IPS-NIHi7 (cell line): Measurements from ENCODE around the gene TMEM14A.
"Not testable (repeated sequence)": the region's sequence is repeated elsewhere in the genome, so short reads cannot be mapped to it uniquely, and the experiment has no call there.

Experiments used
- DNase-seq: peaks from one replicate; pipeline ENCODE4 v3.0.0; 2012; ENCODE audit warnings: mixed read lengths; ENCODE audit errors: extremely low spot score

Gene TMEM14A

DNA sequence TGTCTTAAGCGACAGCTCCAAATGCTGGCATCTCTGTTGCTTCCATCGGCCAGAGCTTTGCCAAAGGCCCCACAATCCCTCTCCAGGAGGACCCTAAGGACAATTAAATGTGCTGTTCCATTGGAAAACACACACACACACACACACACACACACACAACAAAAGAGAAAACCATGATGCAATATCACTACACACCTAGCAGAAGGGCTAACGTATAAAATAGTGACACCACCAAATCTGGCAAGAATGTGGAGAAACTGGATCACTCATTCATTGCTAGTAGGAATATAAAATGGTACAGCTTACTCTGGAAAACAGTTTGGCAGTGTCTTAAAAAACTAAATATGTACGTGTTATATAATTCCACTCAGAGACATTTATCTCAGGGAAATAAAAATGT, 13.0 kb upstream of the TMEM14A start:
- DNase-seq = no peak

DNA sequence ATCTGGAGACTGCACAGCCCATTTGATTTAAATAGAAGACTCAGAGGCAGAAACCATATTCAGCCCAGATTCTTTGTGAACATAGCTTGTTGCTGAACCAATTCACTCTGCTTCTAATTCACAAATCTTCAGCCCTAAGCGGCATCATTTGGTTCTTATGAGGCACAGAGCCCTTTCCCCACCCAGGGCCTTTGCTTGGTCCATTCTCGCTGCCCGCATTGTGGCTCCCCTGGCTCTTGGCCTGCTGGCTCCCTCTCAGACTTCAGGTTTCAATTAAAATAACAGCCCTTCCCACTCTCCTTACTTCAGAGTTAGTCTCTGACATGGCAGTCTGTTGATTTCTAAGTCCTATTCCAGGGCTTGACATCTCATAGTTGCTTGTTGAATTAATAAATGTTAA, 9.4 kb upstream of the TMEM14A start:
- DNase-seq = no peak

DNA sequence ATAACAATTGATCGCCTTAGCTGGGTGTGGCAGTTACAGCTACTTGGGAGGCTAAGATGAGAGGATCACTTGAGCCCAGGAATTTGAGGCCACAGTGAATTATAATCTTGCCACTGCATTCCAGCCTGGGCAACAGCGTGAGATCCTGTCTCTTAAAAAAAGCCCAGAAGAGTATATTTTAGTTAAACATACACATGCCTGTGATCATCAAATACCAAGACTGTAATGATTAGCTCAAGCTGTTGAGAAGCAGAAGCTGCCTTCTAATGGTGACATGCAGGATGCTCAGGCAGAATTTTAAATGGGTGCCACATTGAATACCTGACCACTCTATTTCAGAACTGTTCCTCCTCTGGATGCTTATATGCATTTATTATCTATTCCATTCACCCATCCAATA, 8.9 kb upstream of the TMEM14A start:
- no peak for DNase-seq

DNA sequence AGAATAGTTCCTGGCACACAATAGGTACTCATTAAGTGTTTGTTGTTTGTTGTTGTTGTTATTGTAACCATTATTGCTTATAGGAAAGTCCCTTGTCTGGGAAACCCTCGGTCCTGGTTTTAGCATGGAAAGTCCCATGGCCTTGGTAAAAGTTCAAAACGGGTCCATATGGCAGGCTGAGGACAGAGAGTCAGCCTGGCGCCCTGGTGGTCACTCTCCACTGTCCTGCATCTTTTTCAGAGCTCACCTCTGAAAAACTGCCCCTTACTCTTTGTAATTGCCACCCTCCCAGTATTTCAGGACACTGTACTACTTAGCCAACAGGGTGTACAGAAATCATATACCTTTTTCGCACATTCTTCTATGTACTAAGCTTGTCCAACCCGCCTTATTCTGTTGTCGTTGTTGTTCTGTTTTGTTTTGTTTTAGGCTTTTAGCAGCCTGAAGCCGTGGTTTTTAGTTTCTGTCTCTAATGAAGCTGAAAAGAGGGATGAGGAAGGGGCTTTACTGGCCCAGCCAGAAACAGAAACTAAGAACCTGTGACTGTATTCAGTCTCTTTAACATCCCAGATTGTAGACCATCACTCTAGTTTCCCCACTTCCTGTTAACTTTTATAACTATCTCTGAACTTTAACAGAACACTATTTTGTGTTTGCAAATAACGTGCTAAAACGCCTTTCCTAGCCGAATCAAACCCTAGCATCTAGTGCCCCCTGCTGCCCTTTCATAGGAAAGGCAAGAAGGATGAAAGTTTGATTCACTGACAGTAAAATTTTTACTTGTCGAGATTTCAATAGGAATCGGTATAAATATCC, 7.6 kb upstream of the TMEM14A start:
- DNase-seq = peak; percentile 52

DNA sequence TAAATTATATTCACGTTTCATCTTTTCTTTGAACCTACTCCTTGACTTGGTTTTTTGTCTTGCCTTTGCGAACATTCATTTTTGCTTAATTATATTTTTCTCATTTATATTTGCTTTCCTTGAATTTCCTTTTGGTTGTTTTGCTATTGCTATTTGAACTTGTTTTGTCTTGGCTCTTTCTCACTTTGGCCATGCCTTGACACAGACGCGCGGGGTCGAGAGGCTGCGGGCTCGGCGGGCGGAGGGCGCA, 7.1 kb upstream of the TMEM14A start:
- DNase-seq = no peak

DNA sequence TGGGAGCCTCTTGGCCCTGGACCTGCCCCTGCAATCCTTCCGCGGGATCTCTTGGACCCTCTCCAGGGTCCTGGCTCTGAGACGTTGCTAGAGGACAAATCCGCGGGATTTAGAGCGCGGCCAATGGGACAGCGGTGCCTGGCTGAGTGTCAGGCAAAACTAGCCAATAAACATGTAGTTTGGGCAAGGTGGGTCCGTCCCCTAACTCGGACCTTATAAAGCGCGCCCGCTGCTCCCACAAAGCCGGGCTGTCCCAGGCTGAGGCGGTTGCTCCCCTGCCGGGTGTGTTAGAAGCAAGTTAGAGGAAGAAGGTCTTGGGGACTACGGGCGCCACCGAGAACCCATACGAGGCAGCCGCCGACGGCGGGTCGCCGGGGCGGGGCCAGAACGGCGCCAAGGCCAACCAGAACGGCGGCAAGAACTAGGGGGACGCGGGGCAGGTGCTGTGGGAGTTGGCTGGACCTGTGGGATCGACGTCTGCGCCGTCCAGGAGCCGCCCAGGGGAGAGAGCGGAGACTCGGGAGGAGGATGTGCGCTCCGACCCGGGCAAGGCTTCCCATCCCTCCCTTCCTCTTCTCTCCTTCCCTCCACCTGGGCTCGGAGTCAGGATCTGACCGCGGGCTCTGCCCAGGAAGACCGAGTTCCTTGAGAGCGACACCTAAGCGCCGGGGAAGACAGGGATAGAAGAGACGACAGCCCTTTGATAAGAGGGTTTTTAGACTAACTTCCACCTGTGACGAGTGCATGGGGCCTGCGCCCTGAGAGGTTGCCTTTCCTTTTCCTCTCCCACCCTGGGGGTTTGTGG, 6.5 kb upstream of the TMEM14A start:
- DNase-seq = peak; percentile 97

DNA sequence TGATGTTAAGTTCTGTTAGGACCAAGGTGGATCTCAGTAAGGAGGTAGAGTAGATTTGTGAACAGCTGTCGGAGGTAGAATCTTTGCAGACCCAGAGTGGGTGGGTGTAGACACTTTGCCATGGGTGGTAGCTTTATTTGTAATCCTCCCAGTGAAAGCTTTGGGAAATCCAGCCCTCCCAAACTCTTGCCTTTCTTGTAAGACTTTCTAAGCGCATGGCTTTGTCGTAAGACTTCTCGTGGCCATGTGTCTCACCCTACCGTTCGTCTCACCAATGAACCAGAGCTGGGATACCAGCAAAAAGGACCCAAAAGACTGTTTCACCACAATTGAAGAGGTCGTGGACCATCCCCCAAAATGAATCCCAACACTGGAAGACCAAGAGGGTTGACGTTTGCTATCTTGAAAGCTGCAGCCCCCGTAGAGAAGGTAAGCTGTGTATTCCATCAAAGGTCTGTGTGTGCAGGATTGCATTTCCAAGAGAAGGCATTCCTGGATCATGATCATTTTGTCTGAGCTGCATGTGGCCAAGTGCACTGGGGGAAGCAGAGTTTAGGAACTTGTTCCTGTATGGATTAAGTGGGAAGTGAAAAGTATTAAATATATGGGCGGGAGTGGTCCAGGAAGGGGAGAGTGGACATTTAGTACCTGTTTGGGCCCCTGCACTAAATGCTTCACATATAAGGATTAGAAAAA, 5.8 kb upstream of the TMEM14A start:
- DNase-seq = no peak

DNA sequence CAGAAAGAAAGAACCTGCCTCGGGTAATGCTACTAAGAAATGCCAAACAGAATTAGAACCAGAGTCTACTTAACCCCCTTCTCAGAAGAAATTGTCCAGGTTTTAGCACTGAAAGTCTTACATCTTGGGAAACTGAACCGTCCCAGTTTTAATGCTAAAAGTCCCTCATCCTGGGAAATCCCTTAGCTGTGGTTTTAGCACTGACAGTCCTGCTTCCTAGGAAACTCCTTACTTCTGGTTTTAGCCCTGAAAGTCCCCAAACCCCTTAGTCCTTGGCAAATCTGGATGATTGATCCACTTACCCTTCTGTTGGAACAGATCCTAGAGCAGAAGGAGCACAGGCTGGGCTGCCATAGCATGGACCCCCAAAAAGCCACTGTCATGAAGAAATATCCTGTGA, 4.8 kb upstream of the TMEM14A start:
- no peak for DNase-seq

DNA sequence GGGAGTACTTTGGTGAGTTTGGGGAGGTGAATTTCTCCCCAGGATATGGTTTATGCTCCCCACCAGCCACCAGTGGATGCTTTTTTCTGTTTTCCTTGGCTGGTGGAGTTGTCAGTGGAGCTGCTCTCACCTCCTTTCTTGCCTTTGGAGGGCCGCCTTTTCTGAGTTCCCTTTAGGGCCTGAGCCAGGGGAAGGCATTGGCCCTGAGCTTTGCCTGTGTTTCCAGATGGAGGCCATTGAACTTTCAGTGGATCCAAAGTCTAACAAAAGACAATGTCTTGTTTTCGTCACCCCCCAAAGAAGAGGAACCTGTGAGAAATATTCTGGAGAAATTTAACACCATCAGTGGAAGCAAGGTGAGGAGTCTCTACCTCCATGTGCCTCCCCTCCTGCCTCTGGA, 4.4 kb upstream of the TMEM14A start:
- DNase-seq = no peak

DNA sequence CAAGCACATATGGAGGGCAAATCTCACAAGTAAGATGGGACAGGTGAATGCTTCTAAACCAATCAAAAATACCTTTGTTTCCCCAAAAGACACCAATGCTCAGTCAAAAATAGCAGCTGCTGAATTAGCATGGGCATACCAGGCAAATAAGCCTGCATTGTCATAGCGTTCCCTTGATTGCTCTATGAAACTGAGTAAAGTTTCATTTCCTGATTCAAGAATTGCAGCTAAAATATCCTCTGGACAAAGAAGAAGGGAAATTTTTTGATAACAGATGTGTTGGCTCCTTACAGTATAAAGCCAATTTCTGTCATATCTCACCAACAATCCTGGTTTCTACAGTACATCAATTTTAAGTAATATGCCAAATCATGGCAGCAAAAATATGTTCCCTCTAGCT, 3.3 kb upstream of the TMEM14A start:
- DNase-seq = no peak

DNA sequence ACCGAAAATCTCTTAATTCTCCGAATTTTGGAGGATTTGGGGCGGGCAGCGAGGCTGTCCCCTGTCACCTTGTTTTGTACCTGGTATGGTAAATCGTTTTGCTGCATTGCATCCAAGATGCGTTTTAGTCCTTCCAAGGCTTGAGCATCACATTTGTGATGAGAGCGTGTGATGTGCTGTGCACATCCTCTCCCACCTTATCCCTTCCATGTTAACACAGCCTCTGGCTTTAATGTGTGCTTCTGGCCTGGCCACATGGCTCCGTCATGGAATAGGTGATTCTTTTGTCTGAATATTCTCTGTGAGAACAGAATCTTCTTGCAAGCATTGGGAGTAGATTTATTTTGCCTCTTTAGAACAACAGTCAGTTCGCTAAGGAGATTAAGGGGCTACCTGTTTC, 763 bp downstream of the TMEM14A start:
- no peak for DNase-seq

DNA sequence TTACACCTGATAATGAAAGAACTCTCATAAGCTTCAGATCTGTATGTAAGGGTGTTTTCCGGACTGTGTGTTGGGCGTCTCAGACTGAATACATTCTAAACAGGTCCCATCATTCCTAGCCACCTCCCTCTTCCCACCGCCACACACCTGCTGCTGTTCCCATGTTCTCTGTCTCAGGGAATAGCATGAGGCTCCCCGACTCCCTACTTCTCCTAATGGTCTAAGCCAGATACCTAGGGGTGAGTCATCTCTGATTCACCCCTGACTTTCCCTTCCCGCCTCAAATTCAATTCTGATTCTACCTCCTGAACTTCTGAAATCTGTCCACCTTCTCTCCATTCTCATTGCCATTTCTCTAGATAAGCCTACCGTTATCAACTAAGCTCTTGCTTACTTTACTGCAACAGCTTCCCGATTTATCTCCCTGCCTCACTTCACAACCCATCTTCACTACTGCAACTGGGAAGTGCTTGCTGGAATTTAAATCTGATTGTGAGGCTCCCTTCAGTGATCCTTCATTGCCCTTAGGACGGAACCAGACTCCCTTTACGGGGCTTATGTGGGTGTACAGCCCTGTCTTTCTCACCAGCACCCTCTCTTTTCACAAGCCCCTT, 1.6 kb downstream of the TMEM14A start:
- DNase-seq = no peak

DNA sequence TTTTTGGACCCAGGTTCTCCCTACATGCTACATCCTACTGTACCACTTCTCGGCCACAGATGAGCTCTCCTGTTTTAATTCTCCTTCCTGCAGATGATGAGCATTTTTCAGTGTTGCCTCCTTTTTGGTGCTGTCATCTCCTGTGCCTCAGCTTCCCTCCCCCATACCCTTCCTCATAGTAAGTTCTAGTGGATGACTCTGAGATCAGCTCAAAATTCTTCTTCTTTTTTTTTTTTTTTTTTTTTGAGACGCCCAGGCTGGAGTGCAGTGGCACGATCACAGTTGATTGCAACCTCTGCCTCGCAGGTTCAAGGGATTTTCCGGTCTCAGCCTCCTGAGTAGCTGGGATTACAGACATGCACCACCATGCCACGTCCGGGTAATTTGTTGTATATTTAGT, 3.8 kb downstream of the TMEM14A start:
- no peak for DNase-seq

DNA sequence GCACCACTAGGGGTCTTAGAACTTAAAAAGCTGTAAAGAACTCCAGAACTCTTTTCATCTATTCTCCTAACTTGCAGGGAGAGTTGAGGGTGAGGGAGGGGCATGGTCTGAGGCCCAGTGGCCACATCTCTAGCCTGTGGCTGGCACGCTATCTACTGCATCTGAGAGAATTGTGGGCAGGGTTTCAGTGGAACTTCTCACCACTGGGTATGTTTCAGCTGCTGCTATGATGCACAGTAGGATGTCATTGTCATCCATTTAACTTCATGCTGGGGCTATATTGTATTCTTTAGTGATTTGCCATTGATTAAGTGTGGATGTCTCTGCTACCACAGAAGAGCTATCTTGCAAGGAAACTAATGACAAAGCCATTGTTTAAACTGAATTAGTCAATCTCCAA, 4.5 kb downstream of the TMEM14A start:
- DNase-seq = peak; percentile 23

DNA sequence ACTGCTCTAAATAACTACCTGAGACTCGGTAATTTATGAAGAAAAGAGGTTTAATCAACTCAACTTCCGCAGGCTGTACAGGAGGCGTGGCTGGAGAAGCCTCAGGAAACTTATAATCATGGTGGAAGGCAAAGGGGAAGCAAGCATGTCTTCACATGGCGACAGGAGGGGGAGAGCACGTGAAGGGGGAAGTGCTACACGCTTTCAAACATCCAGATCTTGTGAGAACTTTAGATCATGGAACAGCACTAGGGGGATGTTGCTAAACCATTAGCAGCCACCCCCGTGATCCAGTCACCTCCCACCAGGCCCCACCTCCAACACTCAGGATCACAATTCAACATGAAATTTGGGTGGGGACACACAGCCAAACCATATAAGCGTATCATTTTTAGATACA, 5.7 kb downstream of the TMEM14A start:
- DNase-seq = not testable (repeated sequence)

DNA sequence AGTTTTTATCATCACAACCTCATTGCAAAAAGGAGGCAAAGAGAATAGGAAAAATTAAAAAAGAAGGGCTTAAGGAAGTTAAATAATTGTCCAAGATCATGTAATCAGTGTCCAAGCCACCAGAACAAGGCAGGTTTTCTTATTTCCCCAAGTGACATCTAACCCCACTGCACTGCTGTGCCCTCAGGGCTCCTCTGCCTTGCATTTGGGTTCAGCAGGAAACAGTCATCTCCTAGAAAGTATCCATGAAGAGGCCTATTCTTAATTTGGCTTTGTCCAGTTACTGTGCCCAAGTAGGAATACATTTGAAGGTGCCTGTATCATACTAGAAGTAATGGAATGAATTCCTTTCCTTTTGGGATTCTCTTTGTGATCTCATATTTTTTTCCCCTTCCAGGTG, 10.5 kb downstream of the TMEM14A start:
- DNase-seq = no peak

DNA sequence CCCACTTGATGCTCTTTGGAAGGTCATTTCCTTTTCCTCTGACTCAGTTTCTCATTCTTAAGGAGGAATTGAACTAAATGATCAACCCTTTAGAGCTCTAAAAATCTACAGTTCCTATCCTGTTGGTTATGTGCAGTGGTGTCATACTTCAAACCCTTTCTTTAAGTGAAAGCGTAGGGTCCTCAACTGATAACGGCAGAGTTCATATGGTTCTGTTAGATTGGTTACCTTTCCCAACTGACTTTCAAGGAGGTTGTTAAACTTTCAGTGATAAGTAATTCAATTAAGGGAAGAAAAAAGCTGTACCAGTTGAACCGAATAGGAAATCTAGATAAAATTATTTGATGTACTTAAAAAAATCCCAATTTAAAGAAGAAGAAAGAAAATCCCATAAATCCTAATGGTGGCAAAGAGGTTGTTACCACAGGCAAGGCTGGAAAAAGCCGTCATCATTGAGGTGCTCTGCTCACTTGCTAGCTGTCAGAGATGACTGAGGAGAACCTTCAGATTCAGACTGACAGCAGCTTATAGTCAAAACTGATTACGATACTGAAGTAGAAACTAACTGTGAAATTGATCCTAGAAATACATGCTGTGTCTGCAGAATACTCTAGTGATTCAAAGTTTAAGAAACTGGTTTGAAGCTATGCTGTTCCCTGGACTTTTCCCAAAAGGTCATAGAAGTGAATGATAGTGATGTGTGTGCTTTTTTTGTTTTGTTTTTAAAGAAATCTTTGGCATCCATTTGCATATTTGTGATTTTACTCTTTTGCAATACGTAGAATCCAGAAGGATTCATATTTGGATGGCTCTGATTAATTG, 16.2 kb downstream of the TMEM14A start:
- no peak for DNase-seq

DNA sequence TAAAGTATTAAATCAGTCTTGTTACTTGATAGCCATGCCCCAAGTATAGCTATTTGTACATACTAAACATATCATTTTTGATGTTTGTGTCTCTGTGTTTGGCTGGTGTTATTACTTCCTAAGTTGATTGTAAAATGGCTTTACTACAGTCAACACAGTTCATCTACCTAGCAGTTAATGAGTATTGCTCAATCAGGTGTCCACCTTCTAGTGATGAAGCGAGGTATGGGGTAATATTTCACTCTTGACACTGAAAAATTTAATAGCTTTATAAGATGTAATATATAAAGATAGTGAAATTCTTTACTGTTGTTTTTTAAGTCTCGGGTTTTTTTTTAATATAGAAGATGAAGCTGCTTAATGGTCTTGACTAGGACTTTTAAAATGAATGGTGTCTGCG, 18.9 kb downstream of the TMEM14A start:
- no peak for DNase-seq

DNA sequence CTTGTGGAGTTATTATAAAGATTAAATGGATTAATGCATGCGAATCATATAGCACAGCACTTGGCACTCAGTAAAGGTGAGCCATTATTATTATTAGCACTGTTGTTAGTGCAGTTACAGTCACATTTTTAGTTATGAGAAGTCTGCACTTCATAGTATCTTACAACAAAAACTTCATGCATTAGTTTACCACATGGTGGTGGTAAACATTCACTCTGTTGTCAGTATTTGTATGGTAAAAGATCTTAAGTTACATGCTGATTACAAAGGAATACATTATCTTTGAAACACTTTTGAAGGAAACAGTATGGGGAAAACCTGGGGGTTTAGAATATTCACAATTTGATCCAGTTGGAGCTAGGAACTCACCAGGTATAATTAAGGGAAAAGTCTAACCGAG, 20.8 kb downstream of the TMEM14A start:
- DNase-seq = no peak

DNA sequence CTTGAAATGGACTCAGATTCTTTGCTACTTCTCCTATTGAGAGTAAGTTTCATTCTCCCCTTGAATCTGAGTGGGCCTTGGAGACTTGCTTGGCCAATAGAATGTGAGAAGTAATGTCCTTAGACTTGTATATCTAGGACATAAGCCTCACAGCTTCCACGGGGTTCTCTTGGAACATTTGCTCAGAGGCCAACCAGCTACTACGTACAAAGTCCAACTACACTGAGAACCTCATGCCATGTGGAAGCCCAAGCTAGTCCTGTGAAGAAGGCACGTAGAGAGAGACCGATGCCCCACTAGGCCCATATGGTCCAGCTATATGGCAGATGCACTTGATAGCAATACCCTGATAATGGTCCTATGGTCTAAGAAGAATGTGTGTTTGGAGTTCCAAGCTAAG, 22.9 kb downstream of the TMEM14A start:
- DNase-seq = no peak

DNA sequence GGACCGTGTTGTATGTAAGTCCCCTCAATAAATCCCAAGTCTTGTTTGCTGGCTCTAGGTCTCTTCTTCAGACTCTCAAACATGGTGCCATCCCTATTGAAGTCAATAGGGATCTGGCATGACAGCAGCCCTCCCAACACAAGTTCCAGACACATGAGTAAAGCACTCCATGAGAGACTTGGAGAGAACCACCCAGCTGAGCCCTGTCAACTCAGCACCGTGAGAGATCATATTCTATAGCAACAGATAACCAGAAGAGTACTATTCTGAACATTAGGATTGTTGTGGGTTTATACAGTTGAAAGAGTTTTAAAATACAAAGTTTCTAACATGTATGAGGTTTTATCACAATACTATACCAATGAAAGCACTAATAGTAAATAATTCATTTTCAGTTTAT, 23.5 kb downstream of the TMEM14A start:
- no peak for DNase-seq

DNA sequence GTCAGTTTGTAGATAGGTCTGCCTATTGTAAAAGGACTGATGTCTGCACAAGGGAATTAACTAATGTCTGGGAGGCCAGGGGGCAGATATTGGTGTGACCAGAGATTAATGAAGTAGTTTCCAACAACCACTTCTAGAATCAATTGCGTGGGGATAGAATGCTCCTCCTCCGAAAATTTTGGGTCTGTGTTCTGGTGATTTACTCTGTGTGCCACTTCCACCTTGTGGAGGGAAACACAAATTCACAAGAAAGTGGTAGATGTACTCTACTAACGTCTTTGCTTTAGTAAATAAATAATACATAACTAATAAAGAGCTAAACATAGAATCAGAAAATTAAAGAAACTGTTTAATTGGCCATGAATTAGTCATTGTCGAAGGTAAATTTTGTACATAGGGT, 25.5 kb downstream of the TMEM14A start:
- DNase-seq = no peak
